HL-60 (cell line): ENCODE results near the gene IRF4.

Source experiments
- GABPA ChIP-seq: IDR thresholded peaks from 2 replicates; pipeline ENCODE4 v1.6.1; 2012; ENCODE audit warnings: low read depth
- TF ChIP-seq, protein P1 (sequence below): IDR thresholded peaks from one replicate; pipeline ENCODE4 v1.5.1; 2011; ENCODE audit warnings: low read length, control low read depth, inconsistent platforms; ENCODE audit not compliant: insufficient read depth

GRCh38 chr6:422433-423054 is 31.0 kb downstream of the IRF4 start:
- TF ChIP-seq, protein P1, sequence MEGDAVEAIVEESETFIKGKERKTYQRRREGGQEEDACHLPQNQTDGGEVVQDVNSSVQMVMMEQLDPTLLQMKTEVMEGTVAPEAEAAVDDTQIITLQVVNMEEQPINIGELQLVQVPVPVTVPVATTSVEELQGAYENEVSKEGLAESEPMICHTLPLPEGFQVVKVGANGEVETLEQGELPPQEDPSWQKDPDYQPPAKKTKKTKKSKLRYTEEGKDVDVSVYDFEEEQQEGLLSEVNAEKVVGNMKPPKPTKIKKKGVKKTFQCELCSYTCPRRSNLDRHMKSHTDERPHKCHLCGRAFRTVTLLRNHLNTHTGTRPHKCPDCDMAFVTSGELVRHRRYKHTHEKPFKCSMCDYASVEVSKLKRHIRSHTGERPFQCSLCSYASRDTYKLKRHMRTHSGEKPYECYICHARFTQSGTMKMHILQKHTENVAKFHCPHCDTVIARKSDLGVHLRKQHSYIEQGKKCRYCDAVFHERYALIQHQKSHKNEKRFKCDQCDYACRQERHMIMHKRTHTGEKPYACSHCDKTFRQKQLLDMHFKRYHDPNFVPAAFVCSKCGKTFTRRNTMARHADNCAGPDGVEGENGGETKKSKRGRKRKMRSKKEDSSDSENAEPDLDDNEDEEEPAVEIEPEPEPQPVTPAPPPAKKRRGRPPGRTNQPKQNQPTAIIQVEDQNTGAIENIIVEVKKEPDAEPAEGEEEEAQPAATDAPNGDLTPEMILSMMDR = no peak
- TF ChIP-seq GABPA = no peak
